Skeletal muscle tissue (tissue), 4 donors: ENCODE results near the gene ASXL1. TPM values are rescaled to one million over a fixed set of nuclear protein-coding genes. Genes with fewer than 3 reads are reported as not detected.

Source experiments
- H3K27ac ChIP-seq: one replicate; pipeline ENCODE4 v1.7.0; 2013; ENCODE audit warnings: mild to moderate bottlenecking, low read depth, low read length, inconsistent platforms
- H3K27me3 ChIP-seq, 3 donors: one replicate each; pipeline ENCODE4 v1.7.0; 2013; ENCODE audit warnings: low read length in 3 of 3; ENCODE audit not compliant: control insufficient read depth in 3 of 3, insufficient read depth in 3 of 3
- H3K36me3 ChIP-seq, 3 donors: one replicate each; pipeline ENCODE4 v1.7.0; 2013; ENCODE audit warnings: low read length in 3 of 3; ENCODE audit not compliant: control insufficient read depth in 3 of 3, insufficient read depth in 3 of 3
- H3K4me1 ChIP-seq, 3 donors: one replicate each; pipeline ENCODE4 v1.7.0; 2013; ENCODE audit warnings: low read length in 3 of 3, mild to moderate bottlenecking in 3 of 3; ENCODE audit not compliant: control insufficient read depth in 3 of 3, insufficient read depth in 3 of 3
- H3K4me3 ChIP-seq, 3 donors: one replicate each; pipeline ENCODE4 v1.7.0; 2013; ENCODE audit warnings: low read length in 3 of 3
- H3K9ac ChIP-seq, 3 donors: one replicate each; pipeline ENCODE4 v1.7.0; 2013; ENCODE audit warnings: low read length in 3 of 3, mild to moderate bottlenecking in 3 of 3, moderate library complexity in 2 of 3, low read depth in 1 of 3
- H3K9me3 ChIP-seq, 3 donors: one replicate each; pipeline ENCODE4 v1.7.0; 2013; ENCODE audit warnings: low read length in 3 of 3; ENCODE audit not compliant: control insufficient read depth in 3 of 3
- total RNA-seq: library from RNA; depleted of rRNA; stranded (reverse); fragments of >200 nt; gene quantifications from one replicate; pipeline ENCODE4 v1.2.3, GENCODE V29; 2014
- donor health status: Osteomylitis.

ASXL1 gene
- total RNA-seq, 1 donor from 2014 or later = 86.1 TPM

DNA sequence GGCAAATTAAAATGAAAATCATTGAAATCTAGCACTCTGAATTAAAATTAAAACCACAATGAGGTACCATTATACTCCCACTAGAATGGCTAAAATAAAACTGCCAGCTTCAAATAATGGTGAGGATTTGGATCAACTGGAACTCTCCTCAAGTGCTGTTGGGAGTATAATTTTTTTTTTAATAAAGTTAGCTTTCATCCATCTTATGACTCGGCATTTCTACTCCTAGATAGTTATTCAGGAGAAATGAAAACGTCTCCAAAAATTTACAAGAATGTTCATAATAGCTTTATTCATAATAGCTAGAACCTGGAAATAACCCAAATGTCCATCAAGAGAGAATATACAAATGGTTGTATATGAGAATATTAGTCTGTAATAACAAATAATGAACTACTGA, 63.2 kb downstream of the ASXL1 start:
- Histone ChIP-seq H3K9ac (no peak overlapping the region), H3K27ac (no peak overlapping the region), H3K4me3 (no peak overlapping the region), H3K4me1 (peaks cover 0 to 2% (median 0%) of the 10 kb centered on the region in 3 donors), H3K27me3 (no peaks in the 10 kb centered on the region), H3K9me3 (no peaks in the 10 kb centered on the region), H3K36me3 (no peaks in the 10 kb centered on the region)

DNA sequence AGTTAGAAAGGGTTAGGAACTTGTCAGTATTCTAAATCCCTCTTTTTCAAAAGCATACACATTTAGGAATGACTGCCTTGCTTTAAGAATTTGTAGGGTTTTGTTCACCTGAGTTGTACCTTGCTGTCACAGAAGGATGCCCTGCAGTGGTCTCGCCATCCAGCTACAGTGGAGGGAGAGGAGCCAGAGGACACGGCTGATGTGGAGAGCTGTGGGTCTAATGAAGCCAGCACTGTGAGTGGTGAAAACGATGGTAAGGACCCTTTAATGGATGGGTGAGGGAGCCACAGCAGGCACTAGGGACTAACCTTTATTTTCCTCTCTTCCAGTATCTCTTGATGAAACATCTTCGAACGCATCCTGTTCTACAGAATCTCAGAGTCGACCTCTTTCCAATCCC, 69.9 kb downstream of the ASXL1 start:
- peaks cover 0 to 2% (median 0%) of the 10 kb centered on the region in 3 donors for H3K4me1 ChIP-seq
- no peaks in the 10 kb centered on the region for H3K9me3 ChIP-seq
- no peak overlapping the region for H3K9ac ChIP-seq
- H3K36me3 ChIP-seq = peaks cover 44 to 48% (median 45%) of the 10 kb centered on the region in 3 donors
- no peak overlapping the region for H3K27ac ChIP-seq
- H3K4me3 ChIP-seq = no peak overlapping the region
- H3K27me3 ChIP-seq = no peaks in the 10 kb centered on the region

DNA sequence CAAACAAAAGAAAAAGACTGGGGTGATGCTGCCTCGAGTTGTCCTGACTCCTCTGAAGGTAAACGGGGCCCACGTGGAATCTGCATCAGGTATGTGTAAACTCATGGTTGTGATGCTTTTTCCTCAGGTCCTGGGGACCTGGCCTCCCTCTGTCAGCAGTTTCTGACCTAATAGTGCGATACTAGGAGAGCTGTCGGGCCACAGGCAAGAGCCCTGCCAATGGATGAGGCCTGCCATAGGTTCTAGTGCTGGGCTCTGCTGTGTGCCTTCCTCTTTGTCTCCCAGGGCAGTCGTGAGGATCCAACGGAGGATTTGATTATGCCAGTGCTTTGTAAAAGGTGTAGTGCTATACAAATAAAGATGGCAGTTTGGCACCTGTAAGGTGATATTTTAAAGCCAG, 71.2 kb downstream of the ASXL1 start:
- Histone ChIP-seq H3K27me3 (no peaks in the 10 kb centered on the region), H3K4me3 (no peak overlapping the region), H3K4me1 (peaks cover 0 to 7% (median 0%) of the 10 kb centered on the region in 3 donors), H3K9ac (no peak overlapping the region), H3K27ac (no peak overlapping the region), H3K36me3 (peaks cover 55 to 60% (median 58%) of the 10 kb centered on the region in 3 donors), H3K9me3 (no peaks in the 10 kb centered on the region)

DNA sequence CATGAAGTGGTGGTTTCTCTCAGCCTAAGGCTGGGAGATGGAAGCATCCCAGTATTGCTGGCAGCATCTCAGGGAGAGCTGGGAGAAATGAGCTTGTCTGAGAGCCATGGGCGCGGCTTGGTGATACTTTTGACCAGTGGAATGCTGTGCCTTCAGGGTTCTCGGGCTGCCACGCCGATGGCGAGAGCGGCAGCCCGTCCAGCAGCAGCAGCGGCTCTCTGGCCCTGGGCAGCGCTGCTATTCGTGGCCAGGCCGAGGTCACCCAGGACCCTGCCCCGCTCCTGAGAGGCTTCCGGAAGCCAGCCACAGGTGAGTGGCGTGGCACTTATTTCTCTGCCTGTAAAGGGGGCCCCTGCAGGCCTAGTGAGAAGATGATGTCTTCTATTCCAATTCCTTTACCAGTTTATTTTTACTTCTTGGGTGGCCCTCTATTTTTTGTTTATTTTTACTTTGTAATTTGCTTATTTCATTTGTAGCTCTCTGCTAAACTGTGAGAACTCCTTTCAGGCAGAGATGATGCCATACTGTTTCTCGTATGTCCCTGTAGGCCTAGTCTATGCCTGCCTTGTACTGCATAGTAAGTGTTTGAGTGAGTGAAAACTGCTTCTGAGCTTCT, 71.7 kb downstream of the ASXL1 start:
- H3K27ac ChIP-seq = no peak overlapping the region
- H3K27me3 ChIP-seq = no peaks in the 10 kb centered on the region
- peaks cover 0 to 7% (median 0%) of the 10 kb centered on the region in 3 donors for H3K4me1 ChIP-seq
- H3K36me3 ChIP-seq = peaks cover 60 to 64% (median 63%) of the 10 kb centered on the region in 3 donors
- H3K9me3 ChIP-seq = no peaks in the 10 kb centered on the region
- H3K4me3 ChIP-seq = no peak overlapping the region
- no peak overlapping the region for H3K9ac ChIP-seq

DNA sequence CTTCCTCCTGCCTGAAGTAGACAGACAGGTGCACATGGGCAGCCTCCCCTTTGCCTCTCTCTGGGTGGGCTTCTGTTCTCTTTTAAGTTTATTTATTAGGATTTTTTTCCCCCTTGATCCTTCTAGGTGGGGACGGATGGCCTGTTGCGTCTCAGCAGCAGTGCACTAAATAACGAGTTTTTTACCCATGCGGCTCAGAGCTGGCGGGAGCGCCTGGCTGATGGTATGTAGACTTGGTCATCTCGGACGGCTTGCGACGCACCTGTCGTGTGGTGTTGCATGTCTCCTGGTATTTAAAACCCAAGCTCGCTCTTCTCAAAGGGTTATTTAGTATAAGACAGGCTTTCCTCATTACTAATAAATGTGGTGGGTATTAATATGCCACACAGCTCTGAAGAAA, 73.3 kb downstream of the ASXL1 start:
- no peak overlapping the region for H3K27ac ChIP-seq
- peaks cover 76 to 80% (median 79%) of the 10 kb centered on the region in 3 donors for H3K36me3 ChIP-seq
- no peaks in the 10 kb centered on the region for H3K27me3 ChIP-seq

DNA sequence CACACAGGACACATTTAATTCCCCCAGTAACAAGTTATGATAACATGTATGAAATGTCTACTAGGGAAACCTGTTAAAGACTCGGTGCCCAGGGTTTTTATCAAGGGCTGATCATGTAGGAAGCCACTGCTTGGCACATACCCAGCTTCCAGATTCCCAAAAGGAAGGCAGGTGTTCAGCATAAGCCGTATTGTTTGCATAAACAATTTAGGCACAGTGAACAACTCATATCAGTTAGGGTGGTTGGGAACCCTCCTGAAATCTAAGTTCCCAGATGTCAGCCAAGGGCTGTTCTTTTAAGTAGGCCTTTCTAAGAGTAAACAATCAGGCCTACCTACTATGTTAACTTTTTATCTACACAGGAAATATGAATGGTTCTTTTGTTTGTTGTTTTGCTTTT, 74.1 kb downstream of the ASXL1 start:
- H3K27ac ChIP-seq = no peak overlapping the region
- no peaks in the 10 kb centered on the region for H3K9me3 ChIP-seq
- no peaks in the 10 kb centered on the region for H3K27me3 ChIP-seq
- peaks cover 0 to 7% (median 0%) of the 10 kb centered on the region in 3 donors for H3K4me1 ChIP-seq
- no peak overlapping the region for H3K9ac ChIP-seq
- H3K4me3 ChIP-seq = no peak overlapping the region
- peaks cover 84 to 88% (median 87%) of the 10 kb centered on the region in 3 donors for H3K36me3 ChIP-seq

More for the DNA sequence above, 73.3 kb downstream of the ASXL1 start:
- peaks cover 0 to 7% (median 0%) of the 10 kb centered on the region in 3 donors for H3K4me1 ChIP-seq
- H3K9ac ChIP-seq = no peak overlapping the region
- no peak overlapping the region for H3K4me3 ChIP-seq
- no peaks in the 10 kb centered on the region for H3K9me3 ChIP-seq

DNA sequence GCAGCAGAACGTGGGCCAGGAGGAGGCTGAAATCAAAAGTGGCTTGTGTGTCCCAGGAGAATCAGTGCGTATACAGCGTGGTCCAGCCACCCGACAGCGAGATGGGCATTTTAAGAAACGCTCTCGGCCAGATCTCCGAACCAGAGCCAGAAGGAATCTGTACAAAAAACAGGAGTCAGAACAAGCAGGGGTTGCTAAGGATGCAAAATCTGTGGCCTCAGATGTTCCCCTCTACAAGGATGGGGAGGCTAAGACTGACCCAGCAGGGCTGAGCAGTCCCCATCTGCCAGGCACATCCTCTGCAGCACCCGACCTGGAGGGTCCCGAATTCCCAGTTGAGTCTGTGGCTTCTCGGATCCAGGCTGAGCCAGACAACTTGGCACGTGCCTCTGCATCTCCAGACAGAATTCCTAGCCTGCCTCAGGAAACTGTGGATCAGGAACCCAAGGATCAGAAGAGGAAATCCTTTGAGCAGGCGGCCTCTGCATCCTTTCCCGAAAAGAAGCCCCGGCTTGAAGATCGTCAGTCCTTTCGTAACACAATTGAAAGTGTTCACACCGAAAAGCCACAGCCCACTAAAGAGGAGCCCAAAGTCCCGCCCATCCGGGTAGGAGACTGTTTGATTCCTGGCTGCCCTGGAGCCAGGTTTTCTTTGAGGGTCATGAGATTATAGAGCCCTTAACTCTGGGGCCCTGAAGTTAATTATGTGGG, 75.3 kb downstream of the ASXL1 start:
- no peaks in the 10 kb centered on the region for H3K9me3 ChIP-seq
- H3K4me1 ChIP-seq = peaks cover 0 to 7% (median 0%) of the 10 kb centered on the region in 3 donors
- H3K27ac ChIP-seq = peak overlapping the region; percentile 58
- H3K9ac ChIP-seq = no peak overlapping the region
- H3K4me3 ChIP-seq = no peak overlapping the region
- peaks cover 89 to 91% (median 90%) of the 10 kb centered on the region in 3 donors for H3K36me3 ChIP-seq
- H3K27me3 ChIP-seq = no peaks in the 10 kb centered on the region

DNA sequence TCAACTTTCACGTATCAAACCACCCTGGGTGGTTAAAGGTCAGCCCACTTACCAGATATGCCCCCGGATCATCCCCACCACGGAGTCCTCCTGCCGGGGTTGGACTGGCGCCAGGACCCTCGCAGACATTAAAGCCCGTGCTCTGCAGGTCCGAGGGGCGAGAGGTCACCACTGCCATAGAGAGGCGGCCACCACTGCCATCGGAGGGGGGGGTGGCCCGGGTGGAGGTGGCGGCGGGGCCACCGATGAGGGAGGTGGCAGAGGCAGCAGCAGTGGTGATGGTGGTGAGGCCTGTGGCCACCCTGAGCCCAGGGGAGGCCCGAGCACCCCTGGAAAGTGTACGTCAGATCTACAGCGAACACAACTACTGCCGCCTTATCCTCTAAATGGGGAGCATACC, 76.3 kb downstream of the ASXL1 start:
- Histone ChIP-seq H3K27ac (peak overlapping the region; percentile 37), H3K9me3 (no peaks in the 10 kb centered on the region), H3K36me3 (peaks cover 86 to 92% (median 86%) of the 10 kb centered on the region in 3 donors), H3K4me1 (peaks cover 6 to 7% (median 6%) of the 10 kb centered on the region in 3 donors), H3K9ac (no peak overlapping the region), H3K4me3 (no peak overlapping the region), H3K27me3 (no peaks in the 10 kb centered on the region)

DNA sequence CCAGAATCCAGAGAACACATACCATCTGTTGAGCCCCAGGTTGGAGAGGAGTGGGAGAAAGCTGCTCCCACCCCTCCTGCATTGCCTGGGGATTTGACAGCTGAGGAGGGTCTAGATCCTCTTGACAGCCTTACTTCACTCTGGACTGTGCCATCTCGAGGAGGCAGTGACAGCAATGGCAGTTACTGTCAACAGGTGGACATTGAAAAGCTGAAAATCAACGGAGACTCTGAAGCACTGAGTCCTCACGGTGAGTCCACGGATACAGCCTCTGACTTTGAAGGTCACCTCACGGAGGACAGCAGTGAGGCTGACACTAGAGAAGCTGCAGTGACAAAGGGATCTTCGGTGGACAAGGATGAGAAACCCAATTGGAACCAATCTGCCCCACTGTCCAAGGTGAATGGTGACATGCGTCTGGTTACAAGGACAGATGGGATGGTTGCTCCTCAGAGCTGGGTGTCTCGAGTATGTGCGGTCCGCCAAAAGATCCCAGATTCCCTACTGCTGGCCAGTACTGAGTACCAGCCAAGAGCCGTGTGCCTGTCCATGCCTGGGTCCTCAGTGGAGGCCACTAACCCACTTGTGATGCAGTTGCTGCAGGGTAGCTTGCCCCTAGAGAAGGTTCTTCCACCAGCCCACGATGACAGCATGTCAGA, 77.4 kb downstream of the ASXL1 start:
- peaks cover 76 to 91% (median 81%) of the 10 kb centered on the region in 3 donors for H3K36me3 ChIP-seq
- H3K27ac ChIP-seq = no peak overlapping the region

More for the DNA sequence above, 77.4 kb downstream of the ASXL1 start:
- H3K9ac ChIP-seq = no peak overlapping the region
- no peak overlapping the region for H3K4me3 ChIP-seq
- peaks cover 7 to 8% (median 7%) of the 10 kb centered on the region in 3 donors for H3K4me1 ChIP-seq
- H3K9me3 ChIP-seq = no peaks in the 10 kb centered on the region
- no peaks in the 10 kb centered on the region for H3K27me3 ChIP-seq
